GM18858 (cell line): ENCODE data around the gene ZNF260.
"Not testable (repeated sequence)": the region's sequence is repeated elsewhere in the genome, so short reads cannot be mapped to it uniquely, and the experiment has no call there.

Source experiments
- ATAC-seq: cut with Tn5 transposase; IDR thresholded peaks from one replicate; pipeline ENCODE4 v1.9.1; 2021; ENCODE audit not compliant: unreplicated experiment

The ZNF260 gene

DNA sequence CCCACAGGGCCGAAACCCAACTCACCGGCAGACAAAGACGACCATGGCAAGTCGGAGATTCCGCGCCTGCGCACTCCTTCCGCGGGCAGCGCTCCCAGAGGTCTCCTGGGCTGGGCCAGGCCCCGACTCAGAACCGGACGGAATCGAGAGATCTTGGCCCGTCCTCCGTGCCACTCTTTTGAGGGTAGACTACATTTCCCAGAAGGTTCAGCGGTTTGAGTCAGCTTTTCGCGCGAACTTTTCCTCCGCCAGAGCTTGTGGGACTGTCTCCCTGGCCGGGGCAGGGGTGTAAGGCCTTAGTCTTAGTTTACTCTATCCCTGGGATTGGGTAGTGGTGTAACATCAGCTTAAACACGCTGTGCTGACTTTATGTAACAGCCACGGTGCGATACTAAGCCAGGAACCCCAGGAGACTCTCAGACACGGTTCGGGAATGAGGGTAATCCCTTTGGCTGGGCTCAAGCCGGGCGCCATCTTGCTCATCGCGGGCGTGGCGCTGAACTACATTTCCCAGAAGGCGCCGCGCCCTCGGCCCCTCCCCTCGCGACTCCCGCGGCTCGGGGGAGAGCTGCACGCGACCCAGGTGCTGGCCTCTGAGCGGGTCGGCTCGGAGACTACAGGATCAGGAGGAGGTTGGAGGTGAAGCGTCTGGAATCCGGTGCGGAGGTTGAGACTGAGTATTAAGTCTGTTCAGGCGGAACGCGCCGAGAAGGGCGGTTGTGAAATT, at the start of gene ZNF260:
Gene ZNF260, minus strand, starts transcription at position 78 of the 727 bp plus-strand sequence. CDS start 13,033 bp downstream, outside the sequence.
- peak; percentile 76 for ATAC-seq

DNA sequence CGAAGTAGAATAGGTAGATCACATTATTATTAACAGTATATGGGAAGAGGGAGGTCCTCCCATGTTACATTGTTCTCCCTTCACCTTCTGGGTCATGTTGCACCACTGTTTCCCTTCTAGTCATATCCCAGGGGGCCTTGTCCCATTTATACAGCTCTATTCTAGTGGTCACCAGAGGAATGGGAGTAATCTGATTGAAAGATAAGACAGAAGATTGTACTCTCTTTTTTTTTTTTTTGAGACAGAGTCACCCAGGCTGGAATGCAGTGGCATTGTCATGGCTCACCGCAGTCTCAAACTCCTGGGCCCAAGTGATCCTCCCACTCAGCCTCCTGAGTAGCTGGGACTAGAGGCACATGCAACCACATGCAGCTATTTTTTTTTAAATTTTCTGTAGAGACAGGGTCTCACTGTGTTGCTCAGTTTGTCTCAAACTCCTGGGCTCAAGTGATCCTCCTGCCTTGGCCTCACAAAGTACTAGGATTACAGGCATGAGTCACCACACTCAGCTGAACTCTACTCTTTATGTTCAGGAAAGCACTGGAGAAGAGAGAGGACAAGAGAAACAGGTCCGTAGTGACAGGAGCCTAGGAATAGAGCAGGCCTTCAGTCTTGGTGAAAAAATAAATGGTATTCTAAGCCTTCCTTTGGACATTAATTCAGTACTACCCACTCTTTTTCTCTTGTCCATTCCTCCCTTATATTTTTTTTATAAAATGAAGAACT, 49.4 kb upstream of the ZNF260 start:
- ATAC-seq: no peak

DNA sequence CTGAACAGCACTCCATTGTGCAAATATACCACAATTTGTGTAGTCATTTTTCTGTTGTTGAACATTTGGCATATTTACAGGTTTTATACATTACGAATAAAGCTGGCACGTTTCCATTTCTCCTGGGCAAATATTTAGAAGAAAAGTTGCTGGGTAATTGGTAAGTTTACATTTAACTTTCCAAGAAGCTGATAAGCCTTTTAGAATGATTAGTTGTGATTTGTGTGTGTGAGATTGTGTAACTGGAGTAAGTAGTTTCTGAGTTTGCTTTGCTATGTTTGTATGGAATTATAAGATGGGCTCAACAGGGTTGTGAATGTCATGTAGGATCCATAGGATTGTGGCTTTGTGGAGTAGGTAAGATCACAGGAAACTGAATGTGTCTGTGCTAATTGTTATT, 46.7 kb upstream of the ZNF260 start:
- no peak for ATAC-seq

DNA sequence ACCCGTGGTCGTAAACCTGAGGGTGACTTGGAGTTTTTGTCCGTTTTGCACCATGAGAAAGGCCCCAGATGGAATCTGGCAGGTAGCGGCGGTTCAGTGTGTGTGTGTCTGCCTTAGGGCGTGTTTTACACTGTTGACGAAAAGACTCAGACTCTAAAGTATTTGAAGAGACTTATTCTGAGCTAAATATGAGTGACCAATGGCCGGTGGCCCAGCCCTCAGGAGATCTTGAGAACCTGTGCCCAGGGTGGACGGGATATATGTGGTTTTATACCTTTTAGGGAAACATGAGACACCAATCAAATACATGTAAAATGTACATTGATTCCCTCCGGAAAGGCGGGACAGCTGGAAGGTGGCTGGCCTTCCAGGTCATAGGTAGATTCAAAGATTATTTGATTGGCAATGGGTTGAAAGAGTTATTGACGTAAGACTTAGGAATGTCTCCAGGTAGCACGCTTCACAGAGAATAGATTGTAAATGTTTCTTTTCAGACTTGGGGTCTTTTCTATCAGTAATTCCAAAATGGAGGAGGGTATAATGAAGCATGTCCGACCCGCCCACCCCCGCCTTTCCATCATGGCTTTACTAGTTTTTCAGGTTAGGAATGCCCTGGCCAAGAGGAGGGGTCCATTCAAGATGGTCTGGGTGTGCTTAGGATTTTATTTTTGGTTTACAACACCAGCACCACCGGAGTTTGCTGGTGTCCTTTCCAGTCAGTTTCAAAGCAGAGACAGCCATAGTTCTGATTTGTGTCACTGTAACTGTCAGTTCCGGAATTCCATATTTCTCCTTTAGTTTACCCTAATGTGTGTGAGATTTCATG, 46.0 kb upstream of the ZNF260 start:
- no peak for ATAC-seq

DNA sequence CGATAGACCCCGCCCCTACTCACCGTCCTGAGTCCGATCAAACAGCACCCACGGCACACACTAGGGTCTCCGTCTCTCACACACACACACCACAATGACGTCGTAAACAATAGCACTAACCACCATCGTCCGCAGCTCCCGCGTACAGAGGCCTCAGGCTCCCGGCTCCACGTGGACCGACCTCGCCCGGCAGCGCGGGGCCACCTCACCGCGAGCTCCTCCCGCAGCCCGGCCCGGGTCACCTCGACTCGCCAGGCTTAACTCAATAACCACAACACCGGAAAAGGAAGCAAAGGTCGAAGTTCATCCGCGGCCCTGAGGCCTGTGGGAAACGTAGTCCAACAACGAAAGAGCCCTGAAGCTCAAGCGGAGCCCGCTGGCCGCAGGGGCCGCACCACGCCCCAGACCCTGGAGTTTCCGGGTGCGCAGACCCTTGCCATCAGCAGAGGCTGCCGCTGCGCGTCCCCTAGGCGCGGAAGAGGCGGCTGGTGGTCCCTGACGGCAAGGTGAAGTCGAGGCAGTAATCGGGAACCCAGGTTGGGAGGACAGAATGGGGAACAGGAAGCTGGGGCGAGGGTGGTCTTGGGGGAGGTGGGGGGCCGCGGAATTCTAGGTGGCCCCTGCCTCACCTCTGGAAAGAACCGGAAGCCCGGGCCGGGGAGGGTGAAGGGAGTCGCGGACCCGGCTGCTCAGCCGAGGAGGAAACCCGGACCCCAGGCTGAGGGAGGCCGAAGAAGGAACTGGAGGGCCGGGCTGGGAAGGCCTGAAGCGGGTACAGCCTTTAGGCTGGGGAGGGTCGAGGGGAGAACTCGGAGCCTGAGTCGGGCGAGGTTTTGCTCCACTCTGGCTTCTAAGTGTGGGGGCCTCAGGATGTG, 45.2 kb upstream of the ZNF260 start, which contains the start of gene ZNF529:
Gene ZNF529, minus strand, starts transcription at position 273 of the 875 bp plus-strand sequence. CDS start 946 bp downstream, outside the sequence.
- peak; percentile 56 for ATAC-seq

DNA sequence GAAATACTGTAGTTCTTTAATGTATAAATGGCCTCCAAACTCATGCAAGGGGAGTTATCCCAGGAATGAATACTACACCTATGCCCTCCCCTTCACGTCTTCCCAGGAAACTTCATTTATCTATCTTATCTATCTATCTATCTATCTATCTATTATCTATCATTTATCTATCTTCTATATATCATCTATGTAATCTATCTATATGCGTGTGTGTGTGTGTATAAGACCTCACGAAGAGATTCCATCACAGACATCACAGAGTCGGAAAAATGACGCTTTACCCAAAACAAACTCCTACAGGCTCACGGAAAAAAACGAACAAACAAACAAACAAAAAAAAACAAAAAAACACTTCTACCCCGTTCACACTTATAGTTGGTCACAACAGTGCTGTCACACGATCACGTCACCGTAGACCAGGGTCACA, 44.5 kb upstream of the ZNF260 start:
- no peak for ATAC-seq

DNA sequence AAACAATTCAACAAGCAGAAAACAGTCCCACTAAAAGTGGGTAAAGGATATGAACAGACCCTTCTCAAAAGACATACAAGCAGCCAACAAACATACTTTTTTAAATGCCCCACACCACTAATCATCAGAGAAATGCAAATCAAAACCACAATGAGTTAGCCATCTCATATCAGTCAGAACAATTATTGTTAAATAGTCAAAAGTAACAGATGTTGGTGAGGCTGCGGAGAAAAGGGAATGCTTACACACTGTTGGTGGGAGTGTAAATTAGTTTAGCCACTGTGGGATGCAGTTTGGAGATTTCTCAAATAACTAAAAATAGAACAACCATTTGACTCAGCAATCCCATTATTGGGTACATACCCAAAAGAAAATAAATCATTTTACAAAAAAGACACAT, 36.3 kb upstream of the ZNF260 start:
- no peak for ATAC-seq

DNA sequence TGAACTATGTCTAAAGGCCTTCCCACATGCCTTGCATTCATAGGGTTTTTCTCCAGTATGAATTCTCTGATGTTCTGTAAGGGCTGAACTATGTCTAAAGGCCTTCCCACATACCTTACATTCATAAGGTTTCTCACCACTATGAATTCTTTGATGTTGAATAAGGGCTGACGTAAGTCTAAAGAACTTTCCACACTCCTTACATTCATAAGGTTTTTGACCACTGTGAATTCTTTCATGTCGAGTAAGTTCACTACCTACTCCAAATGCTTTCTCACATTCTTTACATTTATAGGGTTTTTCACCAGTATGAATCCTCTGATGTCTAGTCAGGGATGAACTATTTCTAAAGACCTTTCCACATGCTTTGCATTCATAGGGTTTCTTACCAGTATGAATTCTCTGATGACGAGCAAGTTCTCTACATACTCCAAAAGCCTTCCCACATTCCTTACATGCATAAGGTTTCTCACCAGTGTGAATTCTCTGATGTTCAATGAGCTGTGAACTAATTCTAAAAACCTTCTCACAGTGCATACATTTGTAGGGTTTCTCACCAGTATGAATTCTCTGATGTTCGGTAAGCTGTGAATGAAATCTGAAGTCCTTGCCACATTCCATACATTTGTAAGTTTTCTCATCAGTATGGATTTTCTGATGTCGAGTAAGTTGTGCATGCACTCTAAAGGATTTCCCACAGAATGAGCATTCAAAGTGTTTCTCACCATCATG, 19.1 kb upstream of the ZNF260 start:
- ATAC-seq: no peak

DNA sequence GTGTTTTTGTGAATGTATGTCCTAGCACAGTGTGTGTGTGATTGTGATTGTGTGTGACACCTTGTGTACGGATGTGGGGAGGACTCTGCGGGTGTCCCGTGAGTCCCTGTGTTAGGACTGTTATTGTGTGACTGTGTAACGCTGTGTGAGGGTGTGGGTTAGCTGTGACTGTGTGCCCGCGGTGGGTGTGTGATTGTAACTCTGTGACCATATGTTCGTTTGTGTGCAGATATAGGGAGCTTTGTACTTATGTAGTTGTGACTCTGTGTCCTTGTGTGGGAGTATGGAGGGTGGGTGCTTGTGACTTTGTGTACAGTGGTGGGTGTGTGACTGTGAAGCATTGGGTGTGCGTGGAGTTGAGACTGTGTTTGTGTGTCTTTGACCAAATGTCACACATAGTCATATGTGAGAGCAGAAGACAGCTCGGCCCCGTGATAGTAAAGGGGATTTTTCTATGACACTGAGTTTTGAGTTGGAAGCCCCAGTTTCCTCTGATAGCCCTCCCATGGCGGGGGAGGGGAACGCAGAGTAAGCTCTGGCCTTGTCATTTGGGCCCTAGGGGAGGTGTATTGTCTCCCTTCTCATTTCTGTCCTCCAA, 949 bp upstream of the ZNF260 start:
- ATAC-seq: no peak

DNA sequence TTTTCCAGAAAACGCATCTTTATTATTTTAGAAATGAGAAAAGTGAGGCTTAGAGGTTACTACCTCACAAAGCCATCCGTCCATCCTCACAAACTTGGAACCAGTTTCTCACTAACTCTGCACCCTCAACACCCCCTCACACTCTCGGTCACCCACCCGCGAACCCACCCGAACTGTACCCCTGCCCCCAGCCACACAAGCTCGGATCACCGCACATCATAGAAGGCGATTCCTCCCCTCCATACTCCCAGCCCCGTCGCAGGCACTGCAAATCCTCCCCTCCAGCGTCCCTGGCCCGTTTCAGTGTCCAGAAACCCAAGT, 238 bp downstream of the ZNF260 start:
- no peak for ATAC-seq

DNA sequence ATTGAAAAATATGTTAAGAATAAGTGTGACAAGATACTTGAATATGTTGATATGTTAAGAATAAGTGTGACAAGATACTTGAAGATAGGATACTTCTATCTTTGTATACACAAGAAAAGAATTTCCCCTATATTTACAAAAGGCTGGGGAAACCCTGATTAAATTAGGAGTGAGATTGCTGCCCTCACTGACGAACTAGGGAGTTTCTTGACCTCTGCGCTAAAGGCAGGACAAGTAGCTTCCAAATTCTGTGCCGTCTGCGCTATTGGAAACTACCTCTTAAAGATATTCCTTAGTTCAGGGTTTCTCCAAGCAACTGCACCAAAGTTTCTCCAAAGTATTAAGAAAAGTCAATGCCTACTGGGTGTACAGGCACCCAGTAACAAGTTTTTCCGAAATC, 730 bp downstream of the ZNF260 start:
- ATAC-seq: no peak

DNA sequence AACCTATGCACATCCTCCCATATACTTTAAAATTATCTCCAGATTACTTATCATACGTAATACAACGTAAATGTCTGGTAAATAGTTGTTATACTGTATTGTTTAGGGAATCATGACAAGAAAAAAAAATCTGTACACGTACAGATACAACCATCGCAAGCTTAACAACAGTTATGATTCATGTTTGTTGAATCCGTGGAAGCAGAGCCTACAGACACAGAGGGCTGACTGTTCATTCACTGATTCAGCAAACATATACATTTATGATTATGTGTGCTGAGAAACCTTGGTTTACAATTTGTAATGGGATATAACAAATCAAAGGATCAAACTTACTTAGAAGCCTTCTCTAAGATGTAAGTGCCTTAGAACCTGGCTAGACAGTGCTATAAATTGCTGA, 1.5 kb downstream of the ZNF260 start:
- ATAC-seq: no peak

DNA sequence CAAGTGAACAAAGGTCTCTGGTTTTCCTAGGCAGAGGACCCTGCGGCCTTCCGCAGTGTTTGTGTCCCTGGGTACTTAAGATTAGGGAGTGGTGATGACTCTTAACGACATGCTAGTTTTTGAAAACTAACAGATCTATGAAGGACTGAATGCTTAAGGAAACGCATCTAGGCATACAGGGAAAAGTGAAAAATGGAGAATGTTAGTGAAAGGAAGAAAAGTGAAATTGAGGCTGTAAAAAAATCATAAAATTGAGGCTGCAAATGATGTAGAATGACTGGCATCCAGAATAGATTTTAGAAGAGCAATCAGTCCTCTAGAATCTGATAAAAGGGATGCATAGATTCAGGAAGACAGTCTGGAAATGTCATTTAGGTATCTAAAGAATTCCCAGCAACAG, 3.5 kb downstream of the ZNF260 start:
- no peak for ATAC-seq

DNA sequence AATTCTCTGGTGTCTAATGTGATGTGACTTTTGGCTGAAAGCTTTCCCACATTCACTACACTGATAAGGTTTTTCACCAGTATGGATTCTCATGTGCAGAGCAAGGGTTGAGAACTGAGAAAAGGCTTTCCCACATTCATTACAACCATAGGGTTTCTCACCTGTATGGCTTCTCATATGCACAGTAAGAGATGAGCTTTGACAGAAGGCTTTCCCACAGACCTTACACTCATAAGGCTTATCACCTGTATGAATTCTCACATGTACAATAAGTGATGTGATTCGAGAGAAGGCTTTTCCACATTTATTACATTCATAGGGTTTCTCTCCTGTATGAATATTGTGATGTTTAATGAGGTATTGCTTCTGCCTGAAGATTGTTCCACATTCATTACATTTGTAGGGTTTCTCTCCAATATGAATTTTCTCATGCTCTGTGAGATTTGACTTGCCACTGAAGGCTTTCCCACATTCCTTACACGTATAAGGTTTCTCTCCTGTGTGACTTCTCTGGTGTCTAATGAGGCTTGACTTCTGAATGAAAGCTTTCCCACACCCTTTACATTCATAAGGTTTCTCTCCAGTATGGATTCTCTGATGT, 14.0 kb downstream of the ZNF260 start:
- ATAC-seq: no peak

DNA sequence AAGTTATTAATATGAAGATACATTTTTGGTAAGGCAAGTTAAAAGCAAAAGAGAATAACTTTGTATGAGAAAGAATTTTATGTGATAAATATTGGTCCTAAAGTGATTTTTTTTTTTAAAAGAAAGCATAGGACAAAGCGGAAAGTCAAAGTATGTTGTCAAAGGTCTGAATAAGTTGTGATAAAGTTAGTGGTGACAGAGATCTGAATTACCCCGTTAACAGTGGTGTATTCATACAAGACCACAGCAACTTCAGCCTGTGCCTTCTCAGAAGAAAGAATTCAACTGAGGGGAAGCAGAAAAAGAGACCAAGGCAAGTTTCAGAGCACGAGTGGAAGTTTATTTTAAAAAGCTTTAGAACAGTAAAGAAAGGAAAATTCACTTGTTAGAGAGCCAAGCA, 19.7 kb downstream of the ZNF260 start:
- ATAC-seq: no peak

DNA sequence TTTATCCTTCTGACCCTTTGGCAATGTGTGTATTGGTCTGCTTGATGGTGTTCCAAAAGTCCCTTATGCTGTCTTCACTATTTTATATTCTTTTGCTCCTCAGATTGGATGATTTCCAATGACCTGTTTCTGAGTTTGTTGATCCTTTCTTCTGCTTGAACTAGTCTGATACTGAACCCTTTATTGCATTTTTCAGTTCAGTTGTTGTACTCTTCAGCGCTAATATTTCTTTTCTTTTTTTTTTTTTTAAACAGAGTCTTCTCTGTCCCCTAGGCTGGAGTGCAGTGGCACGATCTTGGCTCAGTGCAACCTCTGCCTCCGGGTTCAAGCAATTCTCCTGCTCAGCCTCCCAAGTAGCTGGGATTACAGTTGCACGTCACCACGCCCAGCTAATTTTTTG, 26.1 kb downstream of the ZNF260 start:
- no peak for ATAC-seq

DNA sequence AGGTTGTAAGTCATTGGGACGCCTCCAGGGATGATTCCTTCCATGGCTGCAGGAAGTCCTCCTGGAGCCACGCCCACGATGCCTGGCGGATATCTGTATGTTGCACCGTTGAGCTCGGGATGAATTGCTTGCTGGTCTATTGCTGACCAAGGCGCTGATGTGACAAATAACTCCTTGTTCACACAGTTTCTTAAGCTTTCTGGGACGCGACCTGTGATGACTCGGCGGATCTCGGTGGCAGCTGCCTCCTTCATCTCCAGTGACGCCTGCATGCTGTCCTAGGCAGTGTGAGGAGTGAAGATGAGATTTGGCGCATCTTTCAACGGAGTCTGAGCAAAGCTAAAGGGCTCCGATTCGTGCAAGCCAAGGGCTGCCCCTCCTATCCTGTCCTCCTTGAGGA, 31.1 kb downstream of the ZNF260 start:
- no peak for ATAC-seq

DNA sequence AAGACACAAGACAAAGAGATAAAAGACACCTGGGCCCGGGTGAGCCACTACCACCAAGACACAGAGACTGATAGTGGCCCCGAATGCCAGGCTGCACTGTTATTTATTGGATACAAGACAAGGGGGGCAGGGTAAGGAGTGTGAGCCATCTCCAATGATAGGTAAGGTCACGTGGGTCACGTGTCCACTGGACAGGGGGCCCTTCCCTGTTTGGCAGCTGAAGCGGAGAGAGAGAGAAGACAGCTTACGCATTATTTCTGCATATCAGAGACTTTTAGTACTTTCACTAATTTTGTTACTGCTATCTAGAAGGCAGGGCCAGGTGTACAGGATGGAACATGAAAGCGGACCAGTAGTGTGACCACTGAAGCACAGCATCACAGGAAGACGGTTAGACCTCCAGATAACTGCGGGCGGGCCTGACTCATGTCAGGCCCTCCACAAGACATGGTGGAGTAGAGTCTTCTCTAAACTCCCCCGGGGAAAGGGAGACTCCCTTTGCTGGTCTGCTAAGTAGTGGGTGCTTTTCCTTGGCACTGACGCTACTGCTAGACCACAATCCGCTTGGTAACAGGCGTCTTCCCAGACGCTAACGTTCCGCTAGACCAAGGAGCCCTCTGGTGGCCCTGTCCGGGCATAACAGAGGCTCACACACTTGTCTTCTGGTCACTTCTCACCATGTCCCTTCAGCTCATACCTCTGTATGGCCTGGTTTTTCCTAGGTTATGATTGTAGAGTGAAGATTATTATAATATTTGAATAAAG, 35.2 kb downstream of the ZNF260 start:
- ATAC-seq: not testable (repeated sequence)
